HFF-Myc (cell line): ENCODE results near the gene VPS13A.

ENCODE experiments used
- DNase-seq: peaks from one replicate; pipeline ENCODE4 v3.0.0-alpha.2; 2011; ENCODE audit warnings: low read depth; ENCODE audit errors: extremely low read depth
- H3K4me3 ChIP-seq: replicated peaks from 2 replicates; pipeline ENCODE4 v1.5.1; 2011; ENCODE audit warnings: low read depth, mild to moderate bottlenecking, control low read depth, low read length
- CTCF ChIP-seq: IDR thresholded peaks from 2 replicates; pipeline ENCODE4 v1.5.1; 2012; ENCODE audit warnings: mild to moderate bottlenecking, low read depth, low read length, control low read depth; ENCODE audit errors: missing control alignments

VPS13A gene

GRCh38 chr9:77450085-77450475, 272.7 kb downstream of the VPS13A start:
- TF ChIP-seq CTCF = no peak
- no peak overlapping the region for H3K4me3 ChIP-seq
- DNase-seq = no peak

- DNase-seq = no peak
- H3K4me3 ChIP-seq = no peak overlapping the region
- TF ChIP-seq CTCF = no peak
These were observed 274.2 kb downstream of the VPS13A start for GRCh38 chr9:77451507-77451906.

GRCh38 chr9:77453825-77454647, 276.7 kb downstream of the VPS13A start:
- no peak for DNase-seq
- no peak for TF ChIP-seq CTCF
- H3K4me3 ChIP-seq = no peak overlapping the region

- TF ChIP-seq CTCF = no peak
- peak; percentile 96 for DNase-seq
- H3K4me3 ChIP-seq = no peak overlapping the region
These were observed 277.3 kb downstream of the VPS13A start for GRCh38 chr9:77454663-77455062.

GRCh38 chr9:77455312-77455927, 278.1 kb downstream of the VPS13A start:
- peak; percentile 39 for TF ChIP-seq CTCF
- DNase-seq = no peak
- H3K4me3 ChIP-seq = no peak overlapping the region

GRCh38 chr9:77456829-77457437, 279.6 kb downstream of the VPS13A start:
- TF ChIP-seq CTCF = peak; percentile 89
- DNase-seq = peak; percentile 80
- H3K4me3 ChIP-seq = no peak overlapping the region
